ENCODE measurements around the gene TRAPPC12.

DNA sequence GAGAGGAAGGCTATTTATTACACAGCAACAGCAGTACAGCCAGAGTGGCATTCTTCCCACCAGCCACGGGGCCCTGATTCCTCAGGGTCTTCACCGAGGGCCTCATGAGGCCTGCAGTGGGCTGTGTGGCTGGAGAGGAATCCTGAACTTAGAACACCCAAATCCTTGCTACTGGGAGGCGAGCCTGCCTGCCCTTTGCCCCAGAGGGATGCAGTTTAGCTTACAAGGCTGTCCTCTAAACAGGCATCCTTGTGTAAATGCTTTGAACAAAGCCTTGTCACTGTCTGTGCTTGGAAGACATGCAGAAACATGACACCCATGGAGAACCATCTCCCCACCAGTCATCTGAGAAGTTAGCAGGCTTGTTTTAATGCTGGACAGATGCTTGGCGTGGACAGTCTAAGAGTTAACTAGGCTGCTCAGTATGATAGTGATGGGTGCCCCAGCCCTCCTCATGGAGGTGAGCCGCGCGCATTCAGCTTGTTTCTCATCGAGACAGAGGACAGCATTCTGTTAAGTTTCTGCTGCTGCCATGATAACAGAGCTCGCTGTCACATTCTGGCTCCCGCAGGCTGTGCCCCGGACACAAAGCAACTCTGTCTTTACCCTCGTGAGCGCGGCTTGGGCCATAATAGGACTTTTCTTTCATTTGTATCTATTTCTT is 97.0 kb downstream of the TRAPPC12 start:
- TF ChIP-seq, protein P1, sequence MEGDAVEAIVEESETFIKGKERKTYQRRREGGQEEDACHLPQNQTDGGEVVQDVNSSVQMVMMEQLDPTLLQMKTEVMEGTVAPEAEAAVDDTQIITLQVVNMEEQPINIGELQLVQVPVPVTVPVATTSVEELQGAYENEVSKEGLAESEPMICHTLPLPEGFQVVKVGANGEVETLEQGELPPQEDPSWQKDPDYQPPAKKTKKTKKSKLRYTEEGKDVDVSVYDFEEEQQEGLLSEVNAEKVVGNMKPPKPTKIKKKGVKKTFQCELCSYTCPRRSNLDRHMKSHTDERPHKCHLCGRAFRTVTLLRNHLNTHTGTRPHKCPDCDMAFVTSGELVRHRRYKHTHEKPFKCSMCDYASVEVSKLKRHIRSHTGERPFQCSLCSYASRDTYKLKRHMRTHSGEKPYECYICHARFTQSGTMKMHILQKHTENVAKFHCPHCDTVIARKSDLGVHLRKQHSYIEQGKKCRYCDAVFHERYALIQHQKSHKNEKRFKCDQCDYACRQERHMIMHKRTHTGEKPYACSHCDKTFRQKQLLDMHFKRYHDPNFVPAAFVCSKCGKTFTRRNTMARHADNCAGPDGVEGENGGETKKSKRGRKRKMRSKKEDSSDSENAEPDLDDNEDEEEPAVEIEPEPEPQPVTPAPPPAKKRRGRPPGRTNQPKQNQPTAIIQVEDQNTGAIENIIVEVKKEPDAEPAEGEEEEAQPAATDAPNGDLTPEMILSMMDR (IDR thresholded peaks at IDR 0.05; ENCODE audit: borderline replicate concordance, extremely low read depth, low read length, poor library complexity, severe bottlenecking) = no peak
- no peak for TF ChIP-seq EZH2 (IDR thresholded peaks at IDR 0.05; ENCODE audit: borderline replicate concordance, low read depth, low read length, severe bottlenecking)

Data from DND-41 (cell line).